Tibial nerve (tissue), 3 donors: ENCODE measurements around the gene STAC3.

Experiments used
- POLR2A ChIP-seq, 2 donors: fragments of 450-650 bp; IDR thresholded peaks; one replicate each; pipeline ENCODE4 v1.6.1; 2017; ENCODE audit warnings: antibody characterized with exemption in 2 of 2, mild to moderate bottlenecking in 2 of 2, moderate library complexity in 2 of 2
- TF ChIP-seq, protein P1 (sequence below), 5 experiments: fragments of 200-600 bp in 3 of 5; fragments of 450-650 bp in 2 of 5; sonication (generic) in 3 of 5; IDR thresholded peaks; one replicate each; pipeline ENCODE4 v1.5.1; 2016 to 2019; ENCODE audit warnings: antibody characterized with exemption in 5 of 5, mild to moderate bottlenecking in 3 of 5, moderate library complexity in 2 of 5

DNA sequence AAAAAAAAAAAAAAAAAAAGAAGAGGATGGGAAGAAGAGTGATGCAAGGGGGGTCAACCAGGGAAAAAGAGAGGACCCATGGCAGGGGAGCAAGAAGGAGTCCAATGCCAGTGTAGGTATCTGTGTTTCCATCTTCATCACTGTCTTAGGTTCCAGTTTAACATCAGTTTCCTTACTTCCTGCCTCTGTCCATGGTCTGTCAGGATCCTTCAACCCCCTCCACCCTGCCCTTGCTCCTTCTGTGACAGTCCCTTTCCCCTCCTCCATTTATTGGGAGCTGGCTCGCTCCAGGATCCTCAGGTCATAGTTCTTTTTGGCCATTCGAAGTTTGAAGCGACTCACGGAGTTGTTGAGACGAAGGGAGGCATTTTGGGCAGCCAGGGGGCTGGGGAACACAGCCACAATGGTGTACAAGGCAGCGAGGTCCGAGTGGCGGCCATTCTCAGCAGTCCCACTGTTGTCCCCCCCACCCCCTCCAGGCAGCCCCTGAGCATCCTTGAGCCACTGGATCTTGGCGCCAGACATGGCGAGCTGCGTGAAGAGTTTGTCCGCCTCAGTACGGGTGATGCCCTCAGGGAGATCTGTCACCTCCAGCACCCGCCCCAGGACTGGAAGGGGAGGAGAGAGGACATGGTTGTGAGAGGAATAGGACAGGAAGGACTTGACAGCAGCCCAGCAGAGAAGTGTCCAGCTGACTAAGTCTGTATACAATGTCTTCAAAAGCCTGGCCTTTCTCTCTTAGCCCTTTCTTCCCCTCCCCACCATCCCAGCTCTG lies 3.7 kb upstream of the STAC3 start:
- TF ChIP-seq, protein P1, sequence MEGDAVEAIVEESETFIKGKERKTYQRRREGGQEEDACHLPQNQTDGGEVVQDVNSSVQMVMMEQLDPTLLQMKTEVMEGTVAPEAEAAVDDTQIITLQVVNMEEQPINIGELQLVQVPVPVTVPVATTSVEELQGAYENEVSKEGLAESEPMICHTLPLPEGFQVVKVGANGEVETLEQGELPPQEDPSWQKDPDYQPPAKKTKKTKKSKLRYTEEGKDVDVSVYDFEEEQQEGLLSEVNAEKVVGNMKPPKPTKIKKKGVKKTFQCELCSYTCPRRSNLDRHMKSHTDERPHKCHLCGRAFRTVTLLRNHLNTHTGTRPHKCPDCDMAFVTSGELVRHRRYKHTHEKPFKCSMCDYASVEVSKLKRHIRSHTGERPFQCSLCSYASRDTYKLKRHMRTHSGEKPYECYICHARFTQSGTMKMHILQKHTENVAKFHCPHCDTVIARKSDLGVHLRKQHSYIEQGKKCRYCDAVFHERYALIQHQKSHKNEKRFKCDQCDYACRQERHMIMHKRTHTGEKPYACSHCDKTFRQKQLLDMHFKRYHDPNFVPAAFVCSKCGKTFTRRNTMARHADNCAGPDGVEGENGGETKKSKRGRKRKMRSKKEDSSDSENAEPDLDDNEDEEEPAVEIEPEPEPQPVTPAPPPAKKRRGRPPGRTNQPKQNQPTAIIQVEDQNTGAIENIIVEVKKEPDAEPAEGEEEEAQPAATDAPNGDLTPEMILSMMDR (IDR thresholded peaks at IDR 0.05) = no peak
- TF ChIP-seq POLR2A (IDR thresholded peaks at IDR 0.05) = no peak
